ENCODE measurements around the gene GABRR2.

Gene GABRR2

GRCh38 chr6:89348372-89348771, 33.3 kb upstream of the GABRR2 start:
- H3K9me3 Mint-ChIP-seq (ENCODE audit: low read depth), result no peaks in the 10 kb centered on the region
- peaks cover 3% of the 10 kb centered on the region for H3K36me3 Mint-ChIP-seq
- H3K27ac Mint-ChIP-seq, result peak overlapping the region; percentile 72
- H3K4me1 Mint-ChIP-seq (ENCODE audit: low read depth), result peaks cover 66% of the 10 kb centered on the region
- H3K27me3 Mint-ChIP-seq, result no peaks in the 10 kb centered on the region
- no peak overlapping the region for H3K4me3 Mint-ChIP-seq

- Mint-ChIP-seq H3K27me3 (no peaks in the 10 kb centered on the region), H3K4me3 (no peak overlapping the region), H3K4me1 (ENCODE audit: low read depth) (peaks cover 65% of the 10 kb centered on the region), H3K9me3 (ENCODE audit: low read depth) (no peaks in the 10 kb centered on the region), H3K27ac (peak overlapping the region; percentile 43), H3K36me3 (peaks cover 3% of the 10 kb centered on the region)
Observed at GRCh38 chr6:89347825-89348224, 32.7 kb upstream of the GABRR2 start.

DNA sequence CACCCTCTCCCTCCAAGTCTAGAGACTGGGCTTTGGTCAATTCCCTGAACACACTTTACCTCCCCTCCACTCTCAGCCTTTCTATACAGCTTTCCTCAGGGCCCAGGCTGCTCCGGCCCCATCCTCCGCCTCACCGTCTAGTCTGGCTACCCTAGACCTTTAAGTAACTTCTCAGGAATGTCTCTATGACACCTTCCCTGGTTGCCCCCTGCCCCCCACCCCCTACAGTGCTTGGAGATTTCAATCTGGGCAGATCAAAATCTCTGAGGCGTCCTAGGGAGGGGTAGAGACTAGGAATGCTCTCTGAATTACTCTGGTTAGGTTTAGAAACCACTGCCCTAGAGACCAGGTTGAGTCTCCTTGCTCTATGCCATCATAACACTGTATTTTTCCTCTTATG, 31.3 kb upstream of the GABRR2 start:
- H3K27ac Mint-ChIP-seq, result peak overlapping the region; percentile 11
- H3K27me3 Mint-ChIP-seq, result no peaks in the 10 kb centered on the region
- peaks cover 58% of the 10 kb centered on the region for H3K4me1 Mint-ChIP-seq (ENCODE audit: low read depth)
- peaks cover 3% of the 10 kb centered on the region for H3K36me3 Mint-ChIP-seq
- H3K9me3 Mint-ChIP-seq (ENCODE audit: low read depth), result no peaks in the 10 kb centered on the region
- no peak overlapping the region for H3K4me3 Mint-ChIP-seq

- H3K36me3 Mint-ChIP-seq, result peaks cover 3% of the 10 kb centered on the region
Observed at GRCh38 chr6:89339565-89339964, 24.5 kb upstream of the GABRR2 start.

GRCh38 chr6:89335164-89335563, 20.1 kb upstream of the GABRR2 start:
- no peak overlapping the region for H3K4me3 Mint-ChIP-seq
- H3K36me3 Mint-ChIP-seq, result peaks cover 7% of the 10 kb centered on the region
- no peaks in the 10 kb centered on the region for H3K4me1 Mint-ChIP-seq (ENCODE audit: low read depth)
- H3K27me3 Mint-ChIP-seq, result no peaks in the 10 kb centered on the region
- H3K27ac Mint-ChIP-seq, result no peak overlapping the region
- H3K9me3 Mint-ChIP-seq (ENCODE audit: low read depth), result no peaks in the 10 kb centered on the region

More at GRCh38 chr6:89339565-89339964, 24.5 kb upstream of the GABRR2 start:
- Mint-ChIP-seq H3K4me3 (no peak overlapping the region), H3K9me3 (ENCODE audit: low read depth) (no peaks in the 10 kb centered on the region), H3K4me1 (ENCODE audit: low read depth) (peaks cover 5% of the 10 kb centered on the region), H3K27me3 (no peaks in the 10 kb centered on the region), H3K27ac (no peak overlapping the region)

DNA sequence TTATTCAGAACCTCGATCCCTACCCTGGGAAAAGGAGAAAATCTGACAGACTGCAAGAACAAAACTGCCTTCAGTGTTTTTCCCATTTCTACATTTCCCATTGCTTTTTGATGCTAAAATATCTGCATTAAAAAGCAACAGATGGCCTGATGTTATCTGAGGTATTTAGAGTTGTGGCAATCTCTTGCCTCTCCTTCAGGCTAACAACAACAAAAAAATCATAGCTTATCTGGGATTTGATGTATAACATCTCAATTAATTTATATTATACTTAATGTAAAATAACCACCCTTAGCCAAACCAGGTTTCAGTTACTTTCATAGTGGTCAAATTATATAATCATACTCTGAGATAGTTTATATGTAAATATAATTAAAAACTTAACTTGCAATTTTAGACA, 15.8 kb upstream of the GABRR2 start:
- no peaks in the 10 kb centered on the region for H3K4me1 Mint-ChIP-seq (ENCODE audit: low read depth)
- H3K36me3 Mint-ChIP-seq, result peaks cover 28% of the 10 kb centered on the region
- H3K27me3 Mint-ChIP-seq, result no peaks in the 10 kb centered on the region
- H3K27ac Mint-ChIP-seq, result no peak overlapping the region
- H3K4me3 Mint-ChIP-seq, result no peak overlapping the region
- no peaks in the 10 kb centered on the region for H3K9me3 Mint-ChIP-seq (ENCODE audit: low read depth)

DNA sequence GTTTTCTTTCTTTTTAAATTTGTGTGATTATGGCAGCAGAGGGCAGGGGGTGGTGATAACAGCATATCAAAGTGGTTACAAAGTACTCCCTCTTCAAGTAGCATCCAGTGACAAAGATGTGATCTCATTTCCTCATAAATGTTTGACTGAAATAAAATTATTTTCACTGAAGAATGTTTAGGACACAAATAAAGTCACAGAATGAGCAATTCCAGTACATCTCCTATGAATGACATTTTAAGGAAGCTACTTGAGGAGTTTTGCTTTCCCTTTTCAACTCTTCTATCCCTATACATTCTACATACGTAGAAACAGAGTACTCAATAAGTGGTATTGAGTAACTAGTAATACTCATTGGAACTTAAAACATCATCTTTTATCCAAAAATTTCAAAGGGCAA, 13.9 kb upstream of the GABRR2 start:
- peak overlapping the region; percentile 5 for H3K27ac Mint-ChIP-seq
- no peaks in the 10 kb centered on the region for H3K27me3 Mint-ChIP-seq
- no peaks in the 10 kb centered on the region for H3K4me1 Mint-ChIP-seq (ENCODE audit: low read depth)
- no peak overlapping the region for H3K4me3 Mint-ChIP-seq
- H3K9me3 Mint-ChIP-seq (ENCODE audit: low read depth), result no peaks in the 10 kb centered on the region
- H3K36me3 Mint-ChIP-seq, result peaks cover 31% of the 10 kb centered on the region

GRCh38 chr6:89324304-89324703, 9.2 kb upstream of the GABRR2 start:
- Mint-ChIP-seq H3K9me3 (ENCODE audit: low read depth) (no peaks in the 10 kb centered on the region), H3K27me3 (no peaks in the 10 kb centered on the region), H3K27ac (no peak overlapping the region), H3K4me1 (ENCODE audit: low read depth) (no peaks in the 10 kb centered on the region), H3K36me3 (peaks cover 30% of the 10 kb centered on the region), H3K4me3 (no peak overlapping the region)

GRCh38 chr6:89323511-89323971, 8.4 kb upstream of the GABRR2 start:
- no peak overlapping the region for H3K27ac Mint-ChIP-seq

DNA sequence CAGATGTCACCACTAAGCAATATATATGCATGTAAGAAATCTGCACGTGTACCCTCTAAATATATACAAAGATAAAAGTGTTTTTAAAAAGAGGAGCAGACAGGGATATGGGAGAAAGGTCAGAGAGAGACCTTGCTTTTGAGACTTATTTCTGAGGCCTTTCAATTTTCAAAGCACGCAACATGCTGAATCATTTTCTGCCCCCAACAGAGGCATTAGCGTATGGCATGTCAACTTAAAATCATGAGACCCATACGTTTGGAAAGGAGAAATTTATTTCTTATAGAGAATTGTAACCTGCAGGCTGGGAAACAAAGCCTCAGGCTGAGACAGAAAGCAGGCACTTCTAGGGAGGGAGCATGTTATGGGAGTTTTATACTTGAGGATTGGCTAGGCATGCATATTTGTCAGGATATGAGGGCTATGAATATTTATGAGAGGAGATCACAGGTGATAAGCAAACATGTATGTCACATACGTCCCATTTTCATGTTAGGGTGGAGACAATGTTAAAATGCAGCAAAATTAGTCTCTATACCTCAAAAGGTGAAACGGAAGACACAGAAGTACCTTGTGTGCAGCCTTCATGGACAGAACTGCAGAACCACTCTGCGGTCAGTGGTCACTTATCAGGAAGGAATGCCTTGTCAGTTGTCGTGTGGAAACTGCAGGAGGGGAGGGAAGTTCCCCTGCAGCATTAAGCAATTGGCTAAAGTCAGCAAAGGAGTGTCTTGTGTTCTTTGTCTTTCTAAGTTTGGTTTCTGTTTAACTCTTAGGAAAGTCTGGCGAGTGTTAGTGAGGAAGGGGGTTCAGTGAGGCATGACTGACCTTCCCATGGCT, 6.3 kb upstream of the GABRR2 start:
- H3K27ac Mint-ChIP-seq, result no peak overlapping the region
- H3K4me1 Mint-ChIP-seq (ENCODE audit: low read depth), result no peaks in the 10 kb centered on the region
- H3K36me3 Mint-ChIP-seq, result peaks cover 17% of the 10 kb centered on the region
- no peaks in the 10 kb centered on the region for H3K9me3 Mint-ChIP-seq (ENCODE audit: low read depth)
- no peaks in the 10 kb centered on the region for H3K27me3 Mint-ChIP-seq
- no peak overlapping the region for H3K4me3 Mint-ChIP-seq

More at GRCh38 chr6:89323511-89323971, 8.4 kb upstream of the GABRR2 start:
- H3K4me1 Mint-ChIP-seq (ENCODE audit: low read depth), result no peaks in the 10 kb centered on the region
- peaks cover 24% of the 10 kb centered on the region for H3K36me3 Mint-ChIP-seq
- no peaks in the 10 kb centered on the region for H3K27me3 Mint-ChIP-seq
- no peak overlapping the region for H3K4me3 Mint-ChIP-seq
- H3K9me3 Mint-ChIP-seq (ENCODE audit: low read depth), result no peaks in the 10 kb centered on the region

- Mint-ChIP-seq H3K4me3 (no peak overlapping the region), H3K27ac (no peak overlapping the region), H3K36me3 (peaks cover 19% of the 10 kb centered on the region), H3K4me1 (ENCODE audit: low read depth) (no peaks in the 10 kb centered on the region), H3K9me3 (ENCODE audit: low read depth) (no peaks in the 10 kb centered on the region), H3K27me3 (no peaks in the 10 kb centered on the region)
Observed at GRCh38 chr6:89320012-89320559, 5.0 kb upstream of the GABRR2 start.

GRCh38 chr6:89317067-89317466, 2.0 kb upstream of the GABRR2 start:
- no peak overlapping the region for H3K4me3 Mint-ChIP-seq
- H3K4me1 Mint-ChIP-seq (ENCODE audit: low read depth), result no peaks in the 10 kb centered on the region
- H3K9me3 Mint-ChIP-seq (ENCODE audit: low read depth), result no peaks in the 10 kb centered on the region
- H3K27ac Mint-ChIP-seq, result no peak overlapping the region
- H3K36me3 Mint-ChIP-seq, result peaks cover 16% of the 10 kb centered on the region
- no peaks in the 10 kb centered on the region for H3K27me3 Mint-ChIP-seq

GRCh38 chr6:89314692-89315091, 407 bp downstream of the GABRR2 start:
- Mint-ChIP-seq H3K36me3 (peaks cover 7% of the 10 kb centered on the region), H3K27me3 (no peaks in the 10 kb centered on the region), H3K4me3 (no peak overlapping the region), H3K4me1 (ENCODE audit: low read depth) (no peaks in the 10 kb centered on the region), H3K27ac (no peak overlapping the region), H3K9me3 (ENCODE audit: low read depth) (no peaks in the 10 kb centered on the region)

DNA sequence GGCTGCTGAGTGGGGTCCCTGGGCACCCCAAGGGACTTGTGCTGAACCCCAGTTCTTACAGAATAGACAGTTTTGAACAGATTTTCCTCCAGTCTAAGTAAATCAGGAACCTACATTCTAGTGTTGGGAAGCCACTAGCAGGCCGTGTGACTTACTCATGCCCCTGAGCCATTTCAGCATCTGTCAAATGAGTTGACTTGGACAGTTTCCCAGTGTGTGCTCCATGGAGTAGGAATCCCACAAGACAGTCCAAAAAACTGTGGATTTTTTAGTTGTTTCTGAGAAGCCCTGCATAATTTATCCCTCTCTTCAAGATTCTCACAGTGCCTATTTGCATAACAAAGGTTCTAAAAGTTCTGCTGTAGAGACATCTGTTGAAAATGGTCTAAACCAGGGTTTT, 2.1 kb downstream of the GABRR2 start:
- Mint-ChIP-seq H3K4me3 (no peak overlapping the region), H3K4me1 (ENCODE audit: low read depth) (no peaks in the 10 kb centered on the region), H3K27me3 (no peaks in the 10 kb centered on the region), H3K27ac (no peak overlapping the region), H3K36me3 (peaks cover 7% of the 10 kb centered on the region), H3K9me3 (ENCODE audit: low read depth) (no peaks in the 10 kb centered on the region)

DNA sequence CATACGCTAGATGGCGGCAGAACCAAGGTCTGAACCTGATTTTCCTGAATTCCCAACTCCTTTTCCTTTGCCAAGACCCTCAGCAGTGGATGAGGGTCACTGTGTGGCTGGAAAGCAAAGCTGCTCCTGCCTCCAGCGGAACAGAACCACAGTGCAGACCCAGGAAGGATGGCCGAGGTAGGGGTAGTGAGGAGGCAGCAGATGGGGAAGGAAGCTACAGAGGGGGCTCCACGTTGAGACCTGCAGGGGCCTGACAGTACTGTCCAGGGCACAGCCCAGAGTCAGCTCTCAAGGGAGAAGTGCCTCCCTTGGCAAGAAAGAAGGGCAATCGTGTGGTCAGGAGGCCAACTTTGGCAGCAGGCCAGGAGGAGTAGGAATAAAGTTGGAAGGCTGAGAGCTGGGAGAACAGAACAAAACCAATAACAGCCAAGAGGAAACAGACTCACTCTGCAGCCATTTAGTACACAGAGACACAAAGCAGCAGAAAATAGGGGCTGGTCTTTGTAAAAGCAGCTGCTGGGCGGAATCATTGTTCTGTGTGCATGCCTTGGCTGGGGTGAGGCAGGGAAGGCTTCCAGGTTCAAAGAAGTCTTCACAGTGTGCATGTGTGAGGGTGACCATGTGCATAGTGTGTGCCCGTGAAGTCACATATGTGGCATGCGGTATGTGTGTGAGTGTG, 3.1 kb downstream of the GABRR2 start:
- Mint-ChIP-seq H3K27me3 (no peaks in the 10 kb centered on the region), H3K4me3 (no peak overlapping the region), H3K36me3 (peaks cover 5% of the 10 kb centered on the region), H3K27ac (no peak overlapping the region), H3K9me3 (ENCODE audit: low read depth) (no peaks in the 10 kb centered on the region), H3K4me1 (ENCODE audit: low read depth) (no peaks in the 10 kb centered on the region)
